ENCODE data around the gene CD46. TPM values are rescaled to one million over a fixed set of nuclear protein-coding genes. Genes with fewer than 3 reads are reported as not detected.

Gene CD46
- total and polyA plus RNA-seq, 9 donors: 78.8 to 165 (median 121) TPM

DNA sequence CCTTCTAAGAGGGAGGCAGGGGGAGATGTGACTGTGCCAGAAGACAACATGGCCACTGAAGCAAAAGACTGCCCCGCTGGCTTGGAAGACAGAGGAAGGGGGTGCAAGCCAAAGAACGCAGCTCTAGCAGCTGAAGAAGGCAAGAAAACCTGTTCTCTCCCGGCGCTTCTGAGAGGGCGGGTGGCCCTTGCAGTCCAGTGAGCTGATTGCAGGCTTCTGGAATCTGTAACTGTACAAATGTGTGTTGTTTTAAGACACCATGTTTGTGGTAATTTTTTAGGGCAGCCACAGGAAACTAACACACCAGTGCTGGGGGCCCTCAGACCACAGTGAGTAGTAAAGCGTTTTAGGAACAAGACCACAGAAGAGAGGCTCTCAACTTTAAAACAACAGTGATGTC lies 47.0 kb downstream of the CD46 start:
- Histone ChIP-seq H3K9me3 (no peaks in the 10 kb centered on the region), H3K27ac (no peak overlapping the region), H3K4me3 (no peak overlapping the region), H3K27me3 (no peaks in the 10 kb centered on the region), H3K36me3 (no peaks in the 10 kb centered on the region), H3K4me1 (ENCODE audit: insufficient read depth) (no peaks in the 10 kb centered on the region)
- TF ChIP-seq POLR2A (IDR thresholded peaks at IDR 0.05): no peak
- TF ChIP-seq, protein P1, sequence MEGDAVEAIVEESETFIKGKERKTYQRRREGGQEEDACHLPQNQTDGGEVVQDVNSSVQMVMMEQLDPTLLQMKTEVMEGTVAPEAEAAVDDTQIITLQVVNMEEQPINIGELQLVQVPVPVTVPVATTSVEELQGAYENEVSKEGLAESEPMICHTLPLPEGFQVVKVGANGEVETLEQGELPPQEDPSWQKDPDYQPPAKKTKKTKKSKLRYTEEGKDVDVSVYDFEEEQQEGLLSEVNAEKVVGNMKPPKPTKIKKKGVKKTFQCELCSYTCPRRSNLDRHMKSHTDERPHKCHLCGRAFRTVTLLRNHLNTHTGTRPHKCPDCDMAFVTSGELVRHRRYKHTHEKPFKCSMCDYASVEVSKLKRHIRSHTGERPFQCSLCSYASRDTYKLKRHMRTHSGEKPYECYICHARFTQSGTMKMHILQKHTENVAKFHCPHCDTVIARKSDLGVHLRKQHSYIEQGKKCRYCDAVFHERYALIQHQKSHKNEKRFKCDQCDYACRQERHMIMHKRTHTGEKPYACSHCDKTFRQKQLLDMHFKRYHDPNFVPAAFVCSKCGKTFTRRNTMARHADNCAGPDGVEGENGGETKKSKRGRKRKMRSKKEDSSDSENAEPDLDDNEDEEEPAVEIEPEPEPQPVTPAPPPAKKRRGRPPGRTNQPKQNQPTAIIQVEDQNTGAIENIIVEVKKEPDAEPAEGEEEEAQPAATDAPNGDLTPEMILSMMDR (IDR thresholded peaks at IDR 0.05): no peak
- no peak for TF ChIP-seq EP300 (IDR thresholded peaks at IDR 0.05)
- WGBS, 3 donors: 64 to 71% (median 66%) methylated on average over 6 of the region's 6 CpGs
- intact Hi-C loops (cut with DNase I): loop anchor here in 1 of 4 donors (10.0 kb wide), 1 partner anchor 154 kb away; the partner anchor contains the start of gene CR1L
- DNase-seq: no peak

DNA sequence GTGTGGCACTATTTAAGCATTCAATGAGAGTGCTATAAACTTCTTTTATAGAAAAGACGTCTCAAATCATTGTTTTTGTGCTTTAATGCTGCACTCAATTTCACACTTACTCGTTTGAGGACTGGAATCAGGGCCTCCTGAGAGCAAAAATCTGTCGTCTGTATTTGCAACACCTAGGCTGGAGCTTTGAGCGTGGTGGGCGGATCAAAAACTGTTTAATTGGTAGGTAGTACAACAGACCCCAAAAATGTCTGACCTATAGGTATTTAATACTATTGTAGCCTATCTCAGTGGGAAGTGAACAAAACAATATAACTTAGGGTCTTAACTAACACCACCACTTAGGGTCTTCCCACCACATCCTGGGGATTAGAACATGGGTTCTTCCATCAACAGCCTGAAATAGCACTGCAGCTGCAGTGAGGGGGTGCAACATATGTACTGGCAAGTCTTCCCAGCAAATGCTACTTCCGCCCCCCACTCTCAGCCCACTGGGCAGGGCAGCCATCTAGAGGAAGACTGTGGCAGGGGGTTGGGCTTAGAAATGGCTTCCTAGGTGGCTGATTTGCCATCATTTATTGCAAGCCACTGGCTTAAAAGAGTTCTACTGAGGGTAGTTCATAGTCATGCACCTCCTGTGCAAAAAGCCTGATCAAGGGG lies 48.3 kb downstream of the CD46 start:
- TF ChIP-seq, protein P1 (IDR thresholded peaks at IDR 0.05): no peak
- no peak for TF ChIP-seq POLR2A (IDR thresholded peaks at IDR 0.05)
- no peak for TF ChIP-seq EP300 (IDR thresholded peaks at IDR 0.05)
- H3K4me3 ChIP-seq: no peak overlapping the region
- no peak overlapping the region for H3K27ac ChIP-seq
- no peaks in the 10 kb centered on the region for H3K36me3 ChIP-seq
- H3K9me3 ChIP-seq: no peaks in the 10 kb centered on the region
- 77 to 85% (median 83%) methylated on average over 6 of the region's 6 CpGs for WGBS, 3 donors
- no peaks in the 10 kb centered on the region for H3K27me3 ChIP-seq
- no peaks in the 10 kb centered on the region for H3K4me1 ChIP-seq (ENCODE audit: insufficient read depth)
- no peak for DNase-seq
- intact Hi-C loops (cut with DNase I): loop anchor here in 1 of 4 donors (10.0 kb wide), 1 partner anchor 155 kb away; the partner anchor contains the start of gene CR1L

DNA sequence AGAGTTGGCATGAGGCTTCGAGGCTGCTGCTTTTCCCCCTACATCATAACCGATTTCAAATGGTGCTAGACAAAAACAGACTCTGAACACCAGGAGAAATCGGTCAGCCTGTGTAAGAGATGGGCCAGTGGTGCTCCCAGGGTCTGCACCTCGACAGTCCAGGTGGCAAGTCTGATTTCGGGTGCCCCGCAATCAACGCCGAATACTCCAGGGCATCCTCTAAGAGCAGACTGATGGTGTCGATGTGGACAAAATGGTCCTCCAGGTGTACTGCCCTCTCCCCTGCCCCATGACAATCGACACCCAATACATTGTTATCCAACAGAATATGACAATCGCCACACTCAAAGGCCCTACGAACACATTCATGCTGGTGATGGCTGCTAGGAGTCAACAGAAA lies 50.0 kb downstream of the CD46 start:
- intact Hi-C loops (cut with DNase I): no loop called here
- no peaks in the 10 kb centered on the region for H3K36me3 ChIP-seq
- H3K27me3 ChIP-seq: no peaks in the 10 kb centered on the region
- TF ChIP-seq, protein P1 (IDR thresholded peaks at IDR 0.05): no peak
- no peak for TF ChIP-seq EP300 (IDR thresholded peaks at IDR 0.05)
- TF ChIP-seq POLR2A (IDR thresholded peaks at IDR 0.05): no peak
- WGBS, 3 donors: 83 to 90% (median 84%) methylated on average over 12 of the region's 12 CpGs
- no peaks in the 10 kb centered on the region for H3K9me3 ChIP-seq
- no peak for DNase-seq
- H3K4me1 ChIP-seq (ENCODE audit: insufficient read depth): no peaks in the 10 kb centered on the region
- no peak overlapping the region for H3K27ac ChIP-seq
- H3K4me3 ChIP-seq: no peak overlapping the region

DNA sequence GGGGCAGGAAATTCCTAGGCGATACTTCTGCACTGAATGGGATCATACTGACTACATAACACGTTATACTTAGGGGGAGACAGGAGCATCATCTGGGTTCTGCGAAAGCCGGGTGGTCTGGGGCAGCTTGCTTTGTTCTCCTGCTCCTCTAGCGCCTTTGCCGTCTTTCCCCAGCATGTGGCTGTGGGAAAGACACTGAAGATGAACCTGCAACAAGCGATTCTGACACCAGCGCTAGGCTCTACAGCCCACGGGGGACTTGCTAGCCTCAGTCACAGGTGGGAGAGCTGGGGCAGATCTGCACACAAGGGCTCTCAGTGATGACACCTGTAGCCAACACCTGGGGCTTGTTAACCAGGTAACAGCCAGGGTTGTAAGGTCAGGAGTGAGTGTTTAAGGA lies 51.8 kb downstream of the CD46 start:
- Histone ChIP-seq H3K9me3 (no peaks in the 10 kb centered on the region), H3K27me3 (no peaks in the 10 kb centered on the region), H3K4me1 (ENCODE audit: insufficient read depth) (peaks cover 6% of the 10 kb centered on the region), H3K27ac (no peak overlapping the region), H3K4me3 (no peak overlapping the region), H3K36me3 (no peaks in the 10 kb centered on the region)
- intact Hi-C loops (cut with DNase I): no loop called here
- TF ChIP-seq, protein P1 (IDR thresholded peaks at IDR 0.05): no peak
- 76 to 81% (median 77%) methylated on average over 9 of the region's 9 CpGs for WGBS, 3 donors
- DNase-seq: no peak

Measured in ovary (tissue), 9 donors.